SU-DHL-6 (cell line): ENCODE data around the gene GDAP2.

Experiments
- H2AFZ ChIP-seq: fragments of 200-600 bp; sonication (generic); 2 replicates; pipeline ENCODE4 v1.6.1; 2014; ENCODE audit warnings: low read depth, mild to moderate bottlenecking, moderate library complexity, mixed read lengths, antibody characterized with exemption, low read length; ENCODE audit not compliant: severe bottlenecking
- H3F3A ChIP-seq: fragments of 200-600 bp; shearing (Covaris generic); 2 replicates; pipeline ENCODE4 v1.6.0; 2016; ENCODE audit warnings: antibody characterized with exemption, mild to moderate bottlenecking; ENCODE audit not compliant: insufficient read depth
- H3K27ac ChIP-seq: fragments of 200-600 bp; sonication (generic); 2 replicates; pipeline ENCODE4 v1.5.1; 2016; ENCODE audit warnings: low read depth, mild to moderate bottlenecking, low read length, moderate library complexity, mixed read lengths
- H3K27me3 ChIP-seq: fragments of 200-600 bp; sonication (generic), shearing (Covaris generic); 2 replicates; pipeline ENCODE4 v1.6.0; 2014; ENCODE audit warnings: mild to moderate bottlenecking, low read length
- H3K36me3 ChIP-seq: fragments of 200-600 bp; sonication (generic); 2 replicates; pipeline ENCODE4 v1.6.1; 2014; ENCODE audit warnings: mild to moderate bottlenecking, low read length, mixed read lengths
- H3K4me2 ChIP-seq: fragments of 300-600, 200-600 bp; shearing (Covaris generic), sonication (generic); 2 replicates; pipeline ENCODE4 v1.6.0; 2014; ENCODE audit warnings: low read length, low read depth, mild to moderate bottlenecking; ENCODE audit not compliant: poor library complexity, severe bottlenecking
- H3K4me3 ChIP-seq: fragments of 200-600 bp; sonication (generic); 2 replicates; pipeline ENCODE4 v1.5.1; 2014; ENCODE audit warnings: antibody characterized with exemption, low read length, mild to moderate bottlenecking, mixed read lengths; ENCODE audit not compliant: insufficient read depth, poor library complexity, severe bottlenecking
- H3K79me2 ChIP-seq: fragments of 200-600 bp; sonication (generic); 2 replicates; pipeline ENCODE4 v1.6.1; 2014; ENCODE audit warnings: mild to moderate bottlenecking, low read length, moderate library complexity; ENCODE audit not compliant: insufficient read depth
- H3K9ac ChIP-seq: fragments of 200-600 bp; sonication (generic); 2 replicates; pipeline ENCODE4 v1.7.0; 2014; ENCODE audit warnings: mild to moderate bottlenecking, low read length
- H3K9me2 ChIP-seq: fragments of 200-600 bp; sonication (generic); replicated peaks from 2 replicates; pipeline ENCODE4 v1.6.1; 2014; ENCODE audit warnings: low read length; ENCODE audit not compliant: insufficient read depth
- H3K9me3 ChIP-seq: fragments of 200-600 bp; sonication (generic); 2 replicates; pipeline ENCODE4 v1.6.1; 2014; ENCODE audit warnings: low read length, mixed read lengths; ENCODE audit not compliant: insufficient read depth
- H4K20me1 ChIP-seq: fragments of 200-600 bp; sonication (generic); 2 replicates; pipeline ENCODE4 v1.6.1; 2014; ENCODE audit warnings: low read depth, mild to moderate bottlenecking, antibody characterized with exemption, low read length, moderate library complexity, mixed read lengths
- CTCF ChIP-seq: fragments of 200-600 bp; sonication (generic); IDR thresholded peaks from one replicate; pipeline ENCODE4 v1.5.1; 2017; ENCODE audit warnings: antibody characterized with exemption, mild to moderate bottlenecking, low read length, moderate library complexity; ENCODE audit not compliant: insufficient read depth, poor library complexity, severe bottlenecking
- EZH2phosphoT487 ChIP-seq: fragments of 200-600 bp; sonication (generic), shearing (Covaris generic); conservative IDR thresholded peaks from 2 replicates; pipeline ENCODE4 v1.6.1; 2018; ENCODE audit warnings: mild to moderate bottlenecking, antibody characterized with exemption, low read length, moderate library complexity, mixed read lengths

GDAP2 gene

GRCh38 chr1:117970252-117970651, 40.8 kb upstream of the GDAP2 start:
- H3F3A ChIP-seq, result no peaks in the 10 kb centered on the region
- no peak overlapping the region for H3K4me3 ChIP-seq
- no peaks in the 10 kb centered on the region for H3K27me3 ChIP-seq
- no peak overlapping the region for H3K27ac ChIP-seq
- H3K4me2 ChIP-seq, result no peak overlapping the region
- no peak overlapping the region for H2AFZ ChIP-seq
- TF ChIP-seq EZH2phosphoT487, result no peak
- no peak for TF ChIP-seq CTCF
- H3K79me2 ChIP-seq, result no peaks in the 10 kb centered on the region
- no peaks in the 10 kb centered on the region for H4K20me1 ChIP-seq
- H3K9ac ChIP-seq, result no peak overlapping the region
- H3K36me3 ChIP-seq, result no peaks in the 10 kb centered on the region
- no peaks in the 10 kb centered on the region for H3K9me2 ChIP-seq
- H3K9me3 ChIP-seq, result no peaks in the 10 kb centered on the region

- Histone ChIP-seq H3K27me3 (no peaks in the 10 kb centered on the region), H3K9ac (no peak overlapping the region), H3K9me2 (no peaks in the 10 kb centered on the region), H3K4me2 (no peak overlapping the region), H3K36me3 (no peaks in the 10 kb centered on the region; the same call in 1 of the 2 replicates), H3F3A (no peaks in the 10 kb centered on the region), H3K79me2 (no peaks in the 10 kb centered on the region), H4K20me1 (no peaks in the 10 kb centered on the region), H3K9me3 (no peaks in the 10 kb centered on the region), H2AFZ (no peak overlapping the region), H3K4me3 (no peak overlapping the region), H3K27ac (no peak overlapping the region)
- TF ChIP-seq CTCF (no peak), EZH2phosphoT487 (no peak)
Observed at GRCh38 chr1:117967881-117968280, 38.5 kb upstream of the GDAP2 start.

DNA sequence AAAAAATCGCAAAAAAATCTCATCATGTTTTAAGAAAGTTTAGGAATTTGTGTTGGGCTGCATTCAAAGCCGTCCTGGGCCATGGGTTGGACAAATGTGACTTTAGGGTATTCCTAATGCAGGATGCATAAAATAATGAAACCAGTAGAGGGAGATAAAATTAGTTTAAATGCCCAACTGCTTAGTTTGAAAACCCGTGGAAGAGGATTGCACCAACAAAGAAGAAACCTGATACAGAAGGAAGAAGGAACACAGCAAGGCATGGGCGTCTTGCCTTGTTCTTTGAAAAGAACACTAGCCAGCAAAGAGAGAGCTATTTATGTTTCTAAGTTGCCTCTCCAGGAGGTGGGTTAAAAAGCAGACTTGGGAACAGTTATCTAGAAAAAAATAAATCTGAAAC, 38.1 kb upstream of the GDAP2 start:
- Histone ChIP-seq H3K9ac (no peak overlapping the region), H3K9me3 (no peaks in the 10 kb centered on the region), H3K4me2 (no peak overlapping the region), H3K4me3 (no peak overlapping the region), H3F3A (no peaks in the 10 kb centered on the region), H3K36me3 (no peaks in the 10 kb centered on the region; the same call in 1 of the 2 replicates), H3K9me2 (no peaks in the 10 kb centered on the region), H4K20me1 (no peaks in the 10 kb centered on the region), H3K27me3 (no peaks in the 10 kb centered on the region), H3K79me2 (no peaks in the 10 kb centered on the region), H3K27ac (no peak overlapping the region), H2AFZ (no peak overlapping the region)
- TF ChIP-seq CTCF, result no peak
- TF ChIP-seq EZH2phosphoT487, result no peak
